Esophagus (tissue), 2 donors: Measurements from ENCODE around the gene MASP1. TPM values are rescaled to one million over a fixed set of nuclear protein-coding genes. Genes with fewer than 3 reads are reported as not detected.
"Not testable (repeated sequence)": the region's sequence is repeated elsewhere in the genome, so short reads cannot be mapped to it uniquely, and the experiment has no call there.

Source experiments
- H3K27ac ChIP-seq, 2 donors: one replicate each; pipeline ENCODE4 v1.5.1; 2013; ENCODE audit warnings: low read depth in 2 of 2, mild to moderate bottlenecking in 2 of 2, inconsistent platforms in 1 of 2, low read length in 1 of 2, moderate library complexity in 1 of 2
- H3K27me3 ChIP-seq, 2 donors: one replicate each; pipeline ENCODE4 v1.6.1; 2013; ENCODE audit warnings: low read length in 2 of 2, control low read depth in 1 of 2, mild to moderate bottlenecking in 1 of 2; ENCODE audit not compliant: insufficient read depth in 2 of 2, control insufficient read depth in 1 of 2
- H3K36me3 ChIP-seq, 2 donors: one replicate each; pipeline ENCODE4 v1.6.1; 2013; ENCODE audit warnings: low read length in 1 of 2; ENCODE audit not compliant: control insufficient read depth in 2 of 2, insufficient read depth in 2 of 2
- H3K4me1 ChIP-seq, 2 donors: one replicate each; pipeline ENCODE4 v1.6.1; 2013; ENCODE audit warnings: low read length in 1 of 2; ENCODE audit not compliant: control insufficient read depth in 2 of 2, insufficient read depth in 2 of 2
- H3K4me3 ChIP-seq, 2 donors: one replicate each; pipeline ENCODE4 v1.5.1; 2013; ENCODE audit warnings: low read length in 2 of 2, mild to moderate bottlenecking in 2 of 2, low read depth in 1 of 2, moderate library complexity in 1 of 2
- H3K9me3 ChIP-seq, 2 donors: one replicate each; pipeline ENCODE4 v1.6.1; 2013; ENCODE audit warnings: mild to moderate bottlenecking in 2 of 2, low read depth in 1 of 2, low read length in 1 of 2, moderate library complexity in 1 of 2; ENCODE audit not compliant: control insufficient read depth in 2 of 2, insufficient read depth in 1 of 2
- WGBS, 2 donors: extraction: QIAGEN DNeasy Blood & Tissue Kit; methylation state at CpG; one replicate each; pipeline ENCODE4 v1.1.7; 2013; 5-methylcytosine and 5-hydroxymethylcytosine counted together
- polyA plus RNA-seq, 2 donors: library from polyadenylated mRNA; stranded (reverse); fragments of 200-250 nt; gene quantifications; one replicate each; pipeline ENCODE4 v1.2.3, GENCODE V29; 2013
- donor health status: healthy with polysubstance abuse.
- donor health status: Bipolar disorder and iron deficiency.

Gene MASP1
- polyA plus RNA-seq, 2 donors: 0.14 to 0.93 TPM

- Histone ChIP-seq H3K27ac (no peak overlapping the region), H3K4me3 (no peak overlapping the region), H3K9me3 (peaks cover 0 to 2% of the 10 kb centered on the region in 2 donors), H3K36me3 (no peaks in the 10 kb centered on the region), H3K27me3 (no peaks in the 10 kb centered on the region), H3K4me1 (no peaks in the 10 kb centered on the region)
- 81 to 93% methylated on average over 5 of the region's 5 CpGs for WGBS, 2 donors
These were observed 49.1 kb downstream of the MASP1 start for GRCh38 chr3:187242435-187242834.

GRCh38 chr3:187238835-187239234 lies 52.7 kb downstream of the MASP1 start:
- not testable (repeated sequence) for H3K4me3 ChIP-seq, H3K36me3 ChIP-seq, H3K9me3 ChIP-seq, H3K4me1 ChIP-seq, H3K27ac ChIP-seq, H3K27me3 ChIP-seq
- WGBS, 2 donors: 81 to 92% methylated on average over 4 of the region's 4 CpGs

GRCh38 chr3:187238239-187238638 lies 53.3 kb downstream of the MASP1 start:
- H3K27me3 ChIP-seq: no peaks in the 10 kb centered on the region
- WGBS, 2 donors: 77 to 86% methylated on average over 1 of the region's 1 CpG
- no peak overlapping the region for H3K27ac ChIP-seq
- H3K4me3 ChIP-seq: no peak overlapping the region
- H3K36me3 ChIP-seq: no peaks in the 10 kb centered on the region
- H3K4me1 ChIP-seq: no peaks in the 10 kb centered on the region
- H3K9me3 ChIP-seq: peaks cover 0 to 2% of the 10 kb centered on the region in 2 donors

GRCh38 chr3:187237741-187238140 lies 53.8 kb downstream of the MASP1 start:
- Histone ChIP-seq H3K4me1 (no peaks in the 10 kb centered on the region), H3K27me3 (no peaks in the 10 kb centered on the region), H3K27ac (no peak overlapping the region), H3K36me3 (no peaks in the 10 kb centered on the region), H3K9me3 (peaks cover 0 to 2% of the 10 kb centered on the region in 2 donors), H3K4me3 (no peak overlapping the region)

GRCh38 chr3:187236962-187237361 lies 54.6 kb downstream of the MASP1 start:
- H3K36me3 ChIP-seq: no peaks in the 10 kb centered on the region
- H3K27ac ChIP-seq: no peak overlapping the region
- peaks cover 0 to 2% of the 10 kb centered on the region in 2 donors for H3K9me3 ChIP-seq
- H3K4me3 ChIP-seq: no peak overlapping the region
- no peaks in the 10 kb centered on the region for H3K4me1 ChIP-seq
- no peaks in the 10 kb centered on the region for H3K27me3 ChIP-seq
- 91 to 93% methylated on average over 1 of the region's 1 CpG for WGBS, 2 donors

- WGBS, 2 donors: 87 to 91% methylated on average over 1 of the region's 1 CpG
- H3K27me3 ChIP-seq: no peaks in the 10 kb centered on the region
- H3K9me3 ChIP-seq: no peaks in the 10 kb centered on the region
- no peaks in the 10 kb centered on the region for H3K36me3 ChIP-seq
- no peak overlapping the region for H3K4me3 ChIP-seq
- no peak overlapping the region for H3K27ac ChIP-seq
- H3K4me1 ChIP-seq: peaks cover 0 to 2% of the 10 kb centered on the region in 2 donors
These were observed 61.5 kb downstream of the MASP1 start for GRCh38 chr3:187230011-187230410.

GRCh38 chr3:187228740-187229139 lies 62.8 kb downstream of the MASP1 start:
- Histone ChIP-seq H3K27ac (no peak overlapping the region), H3K4me3 (no peak overlapping the region), H3K27me3 (no peaks in the 10 kb centered on the region), H3K36me3 (no peaks in the 10 kb centered on the region), H3K9me3 (no peaks in the 10 kb centered on the region), H3K4me1 (peaks cover 0 to 2% of the 10 kb centered on the region in 2 donors)
- WGBS, 2 donors: 92 to 97% methylated on average over 2 of the region's 2 CpGs

GRCh38 chr3:187227658-187228258 lies 63.8 kb downstream of the MASP1 start:
- no peak overlapping the region for H3K27ac ChIP-seq
- WGBS, 2 donors: 79 to 83% methylated on average over 7 of the region's 7 CpGs
- peaks cover 0 to 2% of the 10 kb centered on the region in 2 donors for H3K4me1 ChIP-seq
- no peaks in the 10 kb centered on the region for H3K36me3 ChIP-seq
- no peaks in the 10 kb centered on the region for H3K9me3 ChIP-seq
- no peak overlapping the region for H3K4me3 ChIP-seq
- no peaks in the 10 kb centered on the region for H3K27me3 ChIP-seq

- Histone ChIP-seq H3K27ac (no peak overlapping the region), H3K36me3 (no peaks in the 10 kb centered on the region), H3K27me3 (no peaks in the 10 kb centered on the region), H3K9me3 (peaks cover 0 to 2% of the 10 kb centered on the region in 2 donors), H3K4me3 (no peak overlapping the region), H3K4me1 (no peaks in the 10 kb centered on the region)
- WGBS, 2 donors: 39 to 45% methylated on average over 3 of the region's 3 CpGs
These were observed 67.7 kb downstream of the MASP1 start for GRCh38 chr3:187223799-187224198.

GRCh38 chr3:187222801-187223200 lies 68.7 kb downstream of the MASP1 start:
- Histone ChIP-seq H3K27ac (no peak overlapping the region), H3K4me3 (no peak overlapping the region), H3K9me3 (peaks cover 0 to 2% of the 10 kb centered on the region in 2 donors), H3K4me1 (no peaks in the 10 kb centered on the region), H3K36me3 (no peaks in the 10 kb centered on the region), H3K27me3 (no peaks in the 10 kb centered on the region)
- WGBS, 2 donors: 80 to 81% methylated on average over 4 of the region's 4 CpGs
